HG02870 (cell line): ENCODE results near the gene IRF2BP2.

Experiments
- ATAC-seq: cut with Tn5 transposase; IDR thresholded peaks from one replicate; pipeline ENCODE4 v1.9.1; 2021; ENCODE audit warnings: mild to moderate bottlenecking, moderate library complexity; ENCODE audit not compliant: unreplicated experiment

IRF2BP2 gene

GRCh38 chr1:234610061-234610665 lies at the start of gene IRF2BP2:
IRF2BP2 (minus strand) TSS chr1:234610178; CDS start chr1:234609494, 684 bp downstream.
- ATAC-seq, result no peak

GRCh38 chr1:234659538-234659937 lies 49.6 kb upstream of the IRF2BP2 start:
- no peak for ATAC-seq

GRCh38 chr1:234658138-234658537 lies 48.2 kb upstream of the IRF2BP2 start:
- ATAC-seq, result no peak

GRCh38 chr1:234656944-234657654 lies 47.1 kb upstream of the IRF2BP2 start:
- no peak for ATAC-seq

- ATAC-seq, result no peak
These were observed 46.3 kb upstream of the IRF2BP2 start for GRCh38 chr1:234656070-234656895.

- no peak for ATAC-seq
These were observed 45.5 kb upstream of the IRF2BP2 start for GRCh38 chr1:234655328-234656069.

- no peak for ATAC-seq
These were observed 44.2 kb upstream of the IRF2BP2 start for GRCh38 chr1:234654002-234654733.

- no peak for ATAC-seq
These were observed 39.6 kb upstream of the IRF2BP2 start for GRCh38 chr1:234649432-234650081.

GRCh38 chr1:234647758-234648157 lies 37.8 kb upstream of the IRF2BP2 start:
- no peak for ATAC-seq

- ATAC-seq, result no peak
These were observed 37.3 kb upstream of the IRF2BP2 start for GRCh38 chr1:234647245-234647644.

- no peak for ATAC-seq
These were observed 36.0 kb upstream of the IRF2BP2 start for GRCh38 chr1:234645964-234646363.

GRCh38 chr1:234645474-234645953 lies 35.5 kb upstream of the IRF2BP2 start:
- no peak for ATAC-seq

GRCh38 chr1:234644928-234645327 lies 35.0 kb upstream of the IRF2BP2 start:
- ATAC-seq, result no peak

- ATAC-seq, result no peak
These were observed 33.8 kb upstream of the IRF2BP2 start for GRCh38 chr1:234643850-234644134.

GRCh38 chr1:234643111-234643849 lies 33.3 kb upstream of the IRF2BP2 start:
- ATAC-seq, result no peak

- ATAC-seq, result no peak
These were observed 32.5 kb upstream of the IRF2BP2 start for GRCh38 chr1:234642428-234642827.

GRCh38 chr1:234639961-234640360 lies 30.0 kb upstream of the IRF2BP2 start:
- no peak for ATAC-seq

GRCh38 chr1:234638832-234639799 lies 29.1 kb upstream of the IRF2BP2 start:
- ATAC-seq, result no peak
